KBM-7 (cell line): Measurements from ENCODE around the gene CDC20B.

Experiments
- DNase-seq: peaks from one replicate; pipeline ENCODE4 v3.0.0-alpha.2; 2015
- in situ Hi-C: fragments of 300-500 bp; cut with MboI; formaldehyde crosslinking; loops from 2 replicates; pipeline ENCODE4 v1.14.3; 2020; ENCODE audit warnings: low sequenced_read_pairs, low pct_unique_long_range_greater_than_20kb, mixed read lengths

The CDC20B gene

GRCh38 chr5:55064523-55064922 is 108.5 kb downstream of the CDC20B start:
- in situ Hi-C loops: no loop called here
- DNase-seq: no peak

GRCh38 chr5:55063899-55064298 is 109.1 kb downstream of the CDC20B start:
- in situ Hi-C loops: no loop called here
- DNase-seq: no peak

- in situ Hi-C loops: no loop called here
- DNase-seq: no peak
Measured at GRCh38 chr5:55063220-55063863, 109.6 kb downstream of the CDC20B start.
